ENCODE results near the gene VPS13D. TPM values are rescaled to one million over a fixed set of nuclear protein-coding genes. Genes with fewer than 3 reads are reported as not detected.

VPS13D gene
- total RNA-seq, 1 experiment from 2014 or later: 30.7 TPM

DNA sequence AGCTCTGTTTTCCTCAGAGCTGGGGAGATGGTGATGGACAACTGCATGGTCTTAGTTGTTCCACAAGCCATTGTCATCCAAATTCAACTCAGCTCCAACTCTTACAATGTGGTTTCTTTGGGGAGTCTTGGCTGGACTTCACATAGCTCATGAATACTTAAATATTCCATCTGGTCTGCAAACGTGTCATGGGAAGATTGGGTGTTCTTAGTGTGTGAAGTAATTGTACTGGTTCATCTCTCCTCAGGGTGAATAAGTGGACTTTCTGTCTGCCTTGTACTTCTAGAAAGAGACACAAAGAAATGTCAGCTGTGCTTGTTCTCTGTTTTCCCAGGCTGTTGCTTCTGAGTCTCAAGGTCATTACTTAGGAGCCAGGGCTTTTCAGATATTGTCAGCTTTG, 106.6 kb downstream of the VPS13D start:
- no peak overlapping the region for H3K4me3 ChIP-seq (ENCODE audit: low read length)
- H3K27ac ChIP-seq (ENCODE audit: low read length): no peak overlapping the region
- no peaks in the 10 kb centered on the region for H4K20me1 ChIP-seq (ENCODE audit: low read length)
- intact Hi-C loops (cut with micrococcal nuclease): no loop called here
- H3K27me3 ChIP-seq (ENCODE audit: low read length): no peaks in the 10 kb centered on the region
- no peak overlapping the region for H3K9ac ChIP-seq (ENCODE audit: low read length)
- no peak overlapping the region for H3K4me2 ChIP-seq (ENCODE audit: low read length)
- H2AFZ ChIP-seq (ENCODE audit: low read length): no peak overlapping the region
- TF ChIP-seq EZH2phosphoT487 (IDR thresholded peaks at IDR 0.05; ENCODE audit: borderline replicate concordance, low read length): no peak
- no peak for TF ChIP-seq CTCF (conservative IDR thresholded peaks at IDR 0.05; ENCODE audit: low read depth, low read length)
- no peak for TF ChIP-seq EZH2 (IDR thresholded peaks at IDR 0.05; ENCODE audit: low read length, unreplicated experiment)
- ATAC-seq: no peak
- no peaks in the 10 kb centered on the region for H3K9me2 ChIP-seq (replicated peaks; ENCODE audit: low read length)
- no peaks in the 10 kb centered on the region for H3K4me1 ChIP-seq (ENCODE audit: insufficient read depth, low read length)
- H3K9me3 ChIP-seq (ENCODE audit: low read length): no peaks in the 10 kb centered on the region
- no peaks in the 10 kb centered on the region for H3F3A ChIP-seq (ENCODE audit: low read length, unreplicated experiment)
- H3K79me2 ChIP-seq (ENCODE audit: low read length): no peaks in the 10 kb centered on the region
- H3K36me3 ChIP-seq (ENCODE audit: low read depth, low read length): peaks cover 31% of the 10 kb centered on the region
- CTCF ChIA-PET: no interaction called here
- no peak for DNase-seq
- POLR2A ChIA-PET (ENCODE audit: unreplicated experiment): no interaction called here
- BruUV-seq (replicated peaks): no TSS peak

DNA sequence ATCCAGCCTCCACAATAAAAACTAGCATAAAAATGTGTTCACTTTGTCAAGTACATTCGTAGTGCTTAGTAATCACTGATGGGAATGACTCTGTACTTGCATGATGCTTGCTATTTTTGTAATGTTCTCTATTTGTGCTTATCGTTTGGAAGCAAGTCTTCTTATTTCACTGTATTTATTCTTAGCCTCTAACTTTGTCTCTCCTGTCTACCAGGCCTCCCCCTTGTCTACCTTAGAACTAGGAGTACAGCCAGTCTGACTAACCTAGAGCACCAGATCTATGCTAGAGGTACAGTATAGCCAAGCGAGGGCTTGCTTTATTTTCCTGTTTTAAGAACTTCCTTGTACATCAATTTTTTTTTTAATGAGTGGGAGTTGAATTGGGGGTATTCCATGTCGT, 108.2 kb downstream of the VPS13D start:
- H3K27me3 ChIP-seq (ENCODE audit: low read length): no peaks in the 10 kb centered on the region
- no peak overlapping the region for H3K9ac ChIP-seq (ENCODE audit: low read length)
- no peaks in the 10 kb centered on the region for H4K20me1 ChIP-seq (ENCODE audit: low read length)
- intact Hi-C loops (cut with micrococcal nuclease): no loop called here
- H3K4me3 ChIP-seq (ENCODE audit: low read length): no peak overlapping the region
- no peaks in the 10 kb centered on the region for H3F3A ChIP-seq (ENCODE audit: low read length, unreplicated experiment)
- H3K4me2 ChIP-seq (ENCODE audit: low read length): no peak overlapping the region
- DNase-seq (no peak), ATAC-seq (no peak)
- no peak overlapping the region for H2AFZ ChIP-seq (ENCODE audit: low read length)
- H3K9me3 ChIP-seq (ENCODE audit: low read length): no peaks in the 10 kb centered on the region
- no peaks in the 10 kb centered on the region for H3K4me1 ChIP-seq (ENCODE audit: insufficient read depth, low read length)
- no TSS peak for BruUV-seq (replicated peaks)
- H3K36me3 ChIP-seq (ENCODE audit: low read depth, low read length): peaks cover 33% of the 10 kb centered on the region
- CTCF ChIA-PET: no interaction called here
- no peaks in the 10 kb centered on the region for H3K9me2 ChIP-seq (replicated peaks; ENCODE audit: low read length)
- TF ChIP-seq EZH2phosphoT487 (IDR thresholded peaks at IDR 0.05; ENCODE audit: borderline replicate concordance, low read length) (no peak), CTCF (conservative IDR thresholded peaks at IDR 0.05; ENCODE audit: low read depth, low read length) (no peak), EZH2 (IDR thresholded peaks at IDR 0.05; ENCODE audit: low read length, unreplicated experiment) (no peak)
- POLR2A ChIA-PET (ENCODE audit: unreplicated experiment): no interaction called here
- H3K79me2 ChIP-seq (ENCODE audit: low read length): no peaks in the 10 kb centered on the region
- no peak overlapping the region for H3K27ac ChIP-seq (ENCODE audit: low read length)

DNA sequence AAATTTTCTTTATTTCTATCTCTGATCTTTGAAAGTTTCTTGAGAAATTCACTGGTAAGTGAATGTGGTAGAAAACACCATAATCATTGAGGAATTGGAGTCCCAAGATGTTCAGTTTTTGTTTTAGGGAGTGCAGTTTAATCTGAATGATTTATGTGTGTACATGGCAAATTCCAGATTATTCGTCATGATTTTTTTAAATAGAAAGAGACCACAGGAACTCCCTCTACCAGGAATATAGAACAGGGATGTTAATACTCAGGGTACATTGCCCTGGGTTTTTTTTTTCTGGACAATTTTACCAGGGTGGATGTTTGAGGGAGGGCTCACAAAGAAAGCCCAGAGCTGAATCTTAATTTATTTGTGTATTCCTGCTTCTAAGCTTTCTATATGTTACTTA, 109.0 kb downstream of the VPS13D start:
- intact Hi-C loops (cut with micrococcal nuclease): no loop called here
- no peak for ATAC-seq
- no peak overlapping the region for H3K4me3 ChIP-seq (ENCODE audit: low read length)
- H3K9me2 ChIP-seq (replicated peaks; ENCODE audit: low read length): no peaks in the 10 kb centered on the region
- ChIA-PET CTCF (interaction anchor here (0.7 kb wide), 1 partner anchor 42 kb away, joined by 5 read pairs; no protein-coding TSS in a partner anchor), POLR2A (ENCODE audit: unreplicated experiment) (no interaction called here)
- H2AFZ ChIP-seq (ENCODE audit: low read length): no peak overlapping the region
- peaks cover 32% of the 10 kb centered on the region for H3K36me3 ChIP-seq (ENCODE audit: low read depth, low read length)
- no peaks in the 10 kb centered on the region for H3F3A ChIP-seq (ENCODE audit: low read length, unreplicated experiment)
- TF ChIP-seq CTCF (conservative IDR thresholded peaks at IDR 0.05; ENCODE audit: low read depth, low read length): no peak
- TF ChIP-seq EZH2phosphoT487 (IDR thresholded peaks at IDR 0.05; ENCODE audit: borderline replicate concordance, low read length): no peak
- no peak for TF ChIP-seq EZH2 (IDR thresholded peaks at IDR 0.05; ENCODE audit: low read length, unreplicated experiment)
- H3K27me3 ChIP-seq (ENCODE audit: low read length): no peaks in the 10 kb centered on the region
- no peak overlapping the region for H3K4me2 ChIP-seq (ENCODE audit: low read length)
- BruUV-seq (replicated peaks): no TSS peak
- no peak overlapping the region for H3K27ac ChIP-seq (ENCODE audit: low read length)
- H3K9ac ChIP-seq (ENCODE audit: low read length): no peak overlapping the region
- H3K4me1 ChIP-seq (ENCODE audit: insufficient read depth, low read length): no peaks in the 10 kb centered on the region
- no peaks in the 10 kb centered on the region for H3K79me2 ChIP-seq (ENCODE audit: low read length)
- DNase-seq: no peak
- no peaks in the 10 kb centered on the region for H4K20me1 ChIP-seq (ENCODE audit: low read length)
- H3K9me3 ChIP-seq (ENCODE audit: low read length): no peaks in the 10 kb centered on the region

Measured in PC-3 (cell line).